MM.1S (cell line): ENCODE results near the gene ARL6IP6.

Source experiments
- CTCF ChIP-seq: fragments of 300-600 bp; sonication (generic); IDR thresholded peaks from 2 replicates; pipeline ENCODE4 v1.5.1; 2016; ENCODE audit warnings: antibody characterized with exemption, low read length, mixed read lengths
- EZH2 ChIP-seq: fragments of 300-600 bp; sonication (generic); optimal IDR thresholded peaks from 2 replicates; pipeline ENCODE3; 2017; ENCODE audit warnings: low read depth, mild to moderate bottlenecking, antibody characterized with exemption, low read length, mixed read lengths

GRCh38 chr2:152683400-152683799 is 35.0 kb upstream of the ARL6IP6 start:
- TF ChIP-seq EZH2 (no peak), CTCF (no peak)
